Measurements from ENCODE around the gene KNDC1. TPM values are rescaled to one million over a fixed set of nuclear protein-coding genes. Genes with fewer than 3 reads are reported as not detected.

Gene KNDC1
- total RNA-seq, 1 experiment from 2014 or later: 15.7 TPM

- Histone ChIP-seq H2AK5ac (ENCODE audit: insufficient read length, low read length) (no peak overlapping the region), H2BK120ac (ENCODE audit: low read depth, low read length, poor library complexity, severe bottlenecking) (no peak overlapping the region)
Observed at GRCh38 chr10:133113146-133113830, 46.7 kb upstream of the KNDC1 start.

More at GRCh38 chr10:133113146-133113830, 46.7 kb upstream of the KNDC1 start:
- no peak for TF ChIP-seq CTCF (conservative IDR thresholded peaks at IDR 0.05)
- no peak for DNase-seq
- no peak overlapping the region for H3K9ac ChIP-seq (ENCODE audit: extremely low read depth, insufficient read length, low read length)
- H3K79me1 ChIP-seq (ENCODE audit: insufficient read depth, low read depth, low read length, poor library complexity, severe bottlenecking): no peaks in the 10 kb centered on the region
- no peak overlapping the region for H3K56ac ChIP-seq (ENCODE audit: insufficient read length, low read depth, low read length)
- no peak overlapping the region for H2AFZ ChIP-seq (ENCODE audit: low read length)
- H4K8ac ChIP-seq (replicated peaks; ENCODE audit: insufficient read length, low read depth, low read length): no peak overlapping the region
- H3T11ph ChIP-seq (ENCODE audit: low read length): no peak overlapping the region
- Mint-ChIP-seq H3K4me1 (no peaks in the 10 kb centered on the region), H3K27ac (no peak overlapping the region), H3K27me3 (ENCODE audit: low read depth) (peaks cover 6% of the 10 kb centered on the region; the same call in 1 of the 2 replicates), H3K9me3 (peaks cover 16 to 29% of the 10 kb centered on the region in 2 experiments), H3K4me3 (no peak overlapping the region), H3K36me3 (ENCODE audit: insufficient read depth in 1 of 3, low read depth in 3 of 3) (peaks cover 0 to 15% (median 2%) of the 10 kb centered on the region in 3 experiments; a peak in 3 of 7 replicates)
- H3K4me2 ChIP-seq (ENCODE audit: insufficient read depth, insufficient read length, low read length): no peak overlapping the region
- no peaks in the 10 kb centered on the region for H3K27me3 ChIP-seq (ENCODE audit: insufficient read depth, low read length)
- H3K27ac ChIP-seq (ENCODE audit: insufficient read length, low read depth, low read length): no peak overlapping the region
- H3K4ac ChIP-seq (ENCODE audit: low read depth, low read length): no peak overlapping the region
- no peak overlapping the region for H3K23ac ChIP-seq (ENCODE audit: insufficient read length, low read depth, low read length)
- WGBS (ENCODE audit: extremely low coverage, insufficient read length, low lambda C conversion rate): no CpG with 5 or more reads among the region's 31 CpGs
- no peak overlapping the region for H2BK5ac ChIP-seq (ENCODE audit: insufficient read length, low read length)
- H2BK15ac ChIP-seq (ENCODE audit: low read depth, low read length): no peak overlapping the region
- no peak overlapping the region for H2BK20ac ChIP-seq (ENCODE audit: low read depth, low read length, poor library complexity, severe bottlenecking)
- H2BK12ac ChIP-seq (ENCODE audit: insufficient read length, low read depth, low read length): no peak overlapping the region
- H3K14ac ChIP-seq (ENCODE audit: insufficient read depth, low read length): no peak overlapping the region; the same call in 1 of the 2 replicates
- no peaks in the 10 kb centered on the region for H4K20me1 ChIP-seq (ENCODE audit: control insufficient read depth, insufficient read depth, insufficient read length)
- no peak overlapping the region for H4K5ac ChIP-seq (ENCODE audit: insufficient read length, low read depth, low read length)
- no peak overlapping the region for H4K91ac ChIP-seq (ENCODE audit: insufficient read length, low read depth, low read length)
- H3K79me2 ChIP-seq (ENCODE audit: insufficient read depth, low read length): no peaks in the 10 kb centered on the region
- H3K4me1 ChIP-seq (ENCODE audit: insufficient read depth, low read length): no peaks in the 10 kb centered on the region
- H3K9me3 ChIP-seq (ENCODE audit: control insufficient read depth, low read depth, low read length): peaks cover under 1% of the 10 kb centered on the region
- peaks cover 2% of the 10 kb centered on the region for H3K23me2 ChIP-seq (ENCODE audit: insufficient read length, low read depth, low read length, poor library complexity, severe bottlenecking)
- H3K18ac ChIP-seq (ENCODE audit: insufficient read length, low read depth, low read length): no peak overlapping the region

Data from H9 (cell line).